Esophagus (tissue), 2 donors: Measurements from ENCODE around the gene DCC. TPM values are rescaled to one million over a fixed set of nuclear protein-coding genes. Genes with fewer than 3 reads are reported as not detected.

Source experiments
- H3K27ac ChIP-seq, 2 donors: one replicate each; pipeline ENCODE4 v1.5.1; 2013; ENCODE audit warnings: low read depth in 2 of 2, mild to moderate bottlenecking in 2 of 2, inconsistent platforms in 1 of 2, low read length in 1 of 2, moderate library complexity in 1 of 2
- H3K27me3 ChIP-seq, 2 donors: one replicate each; pipeline ENCODE4 v1.6.1; 2013; ENCODE audit warnings: low read length in 2 of 2, control low read depth in 1 of 2, mild to moderate bottlenecking in 1 of 2; ENCODE audit not compliant: insufficient read depth in 2 of 2, control insufficient read depth in 1 of 2
- H3K36me3 ChIP-seq, 2 donors: one replicate each; pipeline ENCODE4 v1.6.1; 2013; ENCODE audit warnings: low read length in 1 of 2; ENCODE audit not compliant: control insufficient read depth in 2 of 2, insufficient read depth in 2 of 2
- H3K4me1 ChIP-seq, 2 donors: one replicate each; pipeline ENCODE4 v1.6.1; 2013; ENCODE audit warnings: low read length in 1 of 2; ENCODE audit not compliant: control insufficient read depth in 2 of 2, insufficient read depth in 2 of 2
- H3K4me3 ChIP-seq, 2 donors: one replicate each; pipeline ENCODE4 v1.5.1; 2013; ENCODE audit warnings: low read length in 2 of 2, mild to moderate bottlenecking in 2 of 2, low read depth in 1 of 2, moderate library complexity in 1 of 2
- H3K9me3 ChIP-seq, 2 donors: one replicate each; pipeline ENCODE4 v1.6.1; 2013; ENCODE audit warnings: mild to moderate bottlenecking in 2 of 2, low read depth in 1 of 2, low read length in 1 of 2, moderate library complexity in 1 of 2; ENCODE audit not compliant: control insufficient read depth in 2 of 2, insufficient read depth in 1 of 2
- WGBS, 2 donors: extraction: QIAGEN DNeasy Blood & Tissue Kit; methylation state at CpG; one replicate each; pipeline ENCODE4 v1.1.7; 2013; 5-methylcytosine and 5-hydroxymethylcytosine counted together
- polyA plus RNA-seq, 2 donors: library from polyadenylated mRNA; stranded (reverse); fragments of 200-250 nt; gene quantifications; one replicate each; pipeline ENCODE4 v1.2.3, GENCODE V29; 2013
- donor health status: healthy with polysubstance abuse.
- donor health status: Bipolar disorder and iron deficiency.

DCC gene
- polyA plus RNA-seq, 2 donors, result not detected

GRCh38 chr18:52815651-52816050, 475.7 kb downstream of the DCC start:
- Histone ChIP-seq H3K27ac (no peak overlapping the region), H3K4me1 (no peaks in the 10 kb centered on the region), H3K4me3 (no peak overlapping the region), H3K27me3 (no peaks in the 10 kb centered on the region), H3K36me3 (no peaks in the 10 kb centered on the region), H3K9me3 (no peaks in the 10 kb centered on the region)
- WGBS, 2 donors, result 50 to 53% methylated on average over 2 of the region's 2 CpGs

- Histone ChIP-seq H3K4me3 (no peak overlapping the region), H3K36me3 (no peaks in the 10 kb centered on the region), H3K9me3 (no peaks in the 10 kb centered on the region), H3K4me1 (no peaks in the 10 kb centered on the region), H3K27me3 (no peaks in the 10 kb centered on the region), H3K27ac (no peak overlapping the region)
- 48 to 50% methylated on average over 4 of the region's 4 CpGs for WGBS, 2 donors
Measured at GRCh38 chr18:52816121-52816520, 476.1 kb downstream of the DCC start.

- H3K4me1 ChIP-seq, result no peaks in the 10 kb centered on the region
- no peak overlapping the region for H3K27ac ChIP-seq
- 89% methylated on average over 1 of the region's 1 CpG for WGBS, 2 donors
- no peaks in the 10 kb centered on the region for H3K36me3 ChIP-seq
- H3K4me3 ChIP-seq, result no peak overlapping the region
- H3K9me3 ChIP-seq, result no peaks in the 10 kb centered on the region
- H3K27me3 ChIP-seq, result no peaks in the 10 kb centered on the region
Measured at GRCh38 chr18:52822160-52822559, 482.2 kb downstream of the DCC start.

GRCh38 chr18:52824126-52824525, 484.1 kb downstream of the DCC start:
- Histone ChIP-seq H3K27me3 (no peaks in the 10 kb centered on the region), H3K4me1 (no peaks in the 10 kb centered on the region), H3K27ac (no peak overlapping the region), H3K9me3 (no peaks in the 10 kb centered on the region), H3K36me3 (no peaks in the 10 kb centered on the region), H3K4me3 (no peak overlapping the region)
- WGBS, 2 donors, result 52 to 65% methylated on average over 3 of the region's 3 CpGs

- 77 to 79% methylated on average over 3 of the region's 3 CpGs for WGBS, 2 donors
- no peaks in the 10 kb centered on the region for H3K27me3 ChIP-seq
Measured at GRCh38 chr18:52826994-52827393, 487.0 kb downstream of the DCC start.

GRCh38 chr18:52829320-52829719, 489.3 kb downstream of the DCC start:
- Histone ChIP-seq H3K9me3 (peaks cover 0 to 4% of the 10 kb centered on the region in 2 donors), H3K27ac (no peak overlapping the region), H3K4me3 (no peak overlapping the region), H3K36me3 (no peaks in the 10 kb centered on the region), H3K27me3 (no peaks in the 10 kb centered on the region), H3K4me1 (no peaks in the 10 kb centered on the region)

More at GRCh38 chr18:52826994-52827393, 487.0 kb downstream of the DCC start:
- no peak overlapping the region for H3K4me3 ChIP-seq
- H3K9me3 ChIP-seq, result no peaks in the 10 kb centered on the region
- no peaks in the 10 kb centered on the region for H3K36me3 ChIP-seq
- H3K4me1 ChIP-seq, result no peaks in the 10 kb centered on the region
- no peak overlapping the region for H3K27ac ChIP-seq

GRCh38 chr18:52829876-52830405, 489.9 kb downstream of the DCC start:
- Histone ChIP-seq H3K27ac (no peak overlapping the region), H3K9me3 (peaks cover 0 to 4% of the 10 kb centered on the region in 2 donors), H3K27me3 (no peaks in the 10 kb centered on the region), H3K36me3 (no peaks in the 10 kb centered on the region), H3K4me3 (no peak overlapping the region), H3K4me1 (no peaks in the 10 kb centered on the region)
- WGBS, 2 donors, result 71 to 79% methylated on average over 4 of the region's 4 CpGs

- Histone ChIP-seq H3K36me3 (no peaks in the 10 kb centered on the region), H3K4me3 (no peak overlapping the region), H3K4me1 (no peaks in the 10 kb centered on the region), H3K9me3 (no peaks in the 10 kb centered on the region), H3K27me3 (no peaks in the 10 kb centered on the region), H3K27ac (no peak overlapping the region)
Measured at GRCh38 chr18:52844323-52844722, 504.3 kb downstream of the DCC start.

- Histone ChIP-seq H3K4me3 (no peak overlapping the region), H3K27ac (no peak overlapping the region), H3K27me3 (no peaks in the 10 kb centered on the region), H3K4me1 (no peaks in the 10 kb centered on the region), H3K36me3 (no peaks in the 10 kb centered on the region), H3K9me3 (no peaks in the 10 kb centered on the region)
- 66 to 78% methylated on average over 2 of the region's 2 CpGs for WGBS, 2 donors
Measured at GRCh38 chr18:52845036-52845435, 505.0 kb downstream of the DCC start.

- no peaks in the 10 kb centered on the region for H3K4me1 ChIP-seq
- no peaks in the 10 kb centered on the region for H3K36me3 ChIP-seq
- 51 to 59% methylated on average over 6 of the region's 6 CpGs for WGBS, 2 donors
- no peak overlapping the region for H3K4me3 ChIP-seq
- H3K27ac ChIP-seq, result no peak overlapping the region
- H3K27me3 ChIP-seq, result no peaks in the 10 kb centered on the region
- no peaks in the 10 kb centered on the region for H3K9me3 ChIP-seq
Measured at GRCh38 chr18:52850031-52850560, 510.1 kb downstream of the DCC start.
